ENCODE measurements around the gene LRIG1.

DNA sequence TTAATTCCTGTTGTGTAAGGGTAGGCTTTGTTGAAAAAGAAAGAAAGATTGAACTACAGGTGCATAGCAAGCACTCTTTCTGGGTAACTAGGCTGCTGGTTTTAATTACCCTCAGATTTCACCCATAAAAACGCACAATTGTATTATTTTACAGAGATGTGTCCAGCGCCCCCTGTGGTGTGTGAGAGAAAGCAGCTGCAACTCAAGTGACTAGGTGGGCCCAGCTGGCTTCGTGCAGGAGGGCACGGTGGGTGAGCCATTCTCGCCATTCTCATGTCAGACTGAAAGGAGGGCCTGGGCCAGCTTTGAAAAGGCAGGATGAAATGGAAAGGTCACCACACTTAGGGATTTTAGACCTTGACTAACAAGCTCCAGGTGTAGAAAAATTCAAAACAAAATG is 122.6 kb downstream of the LRIG1 start:
- TF ChIP-seq CTCF (IDR thresholded peaks at IDR 0.05) (peak in 3 of 4 experiments; percentile 16 to 29 (median 24)), POLR2A (IDR thresholded peaks at IDR 0.05) (no peak)

All from prostate gland (tissue), 2 donors.